ENCODE measurements around the gene RCC2.

RCC2 gene

GRCh38 chr1:17427696-17428660, 11.5 kb downstream of the RCC2 start:
- peak; percentile 1 for DNase-seq (ENCODE audit: low read depth)
- TF ChIP-seq CTCF (IDR thresholded peaks at IDR 0.05; ENCODE audit: low read depth, low read length) (no peak), MYC (IDR thresholded peaks at IDR 0.05; ENCODE audit: low read depth, low read length) (no peak), POLR2A (IDR thresholded peaks at IDR 0.05; ENCODE audit: extremely low read depth, insufficient read length) (no peak), MAX (IDR thresholded peaks at IDR 0.05; ENCODE audit: low read depth, low read length) (no peak)
- no peak overlapping the region for H3K4me3 ChIP-seq (ENCODE audit: low read depth, low read length)

- DNase-seq (ENCODE audit: low read depth), result no peak
- TF ChIP-seq CTCF (IDR thresholded peaks at IDR 0.05; ENCODE audit: low read depth, low read length), result no peak
- no peak overlapping the region for H3K4me3 ChIP-seq (ENCODE audit: low read depth, low read length)
Observed at GRCh38 chr1:17425806-17426600, 13.5 kb downstream of the RCC2 start.

- TF ChIP-seq CTCF (IDR thresholded peaks at IDR 0.05; ENCODE audit: low read depth, low read length) (no peak), MAX (IDR thresholded peaks at IDR 0.05; ENCODE audit: low read depth, low read length) (no peak), MYC (IDR thresholded peaks at IDR 0.05; ENCODE audit: low read depth, low read length) (no peak), POLR2A (IDR thresholded peaks at IDR 0.05; ENCODE audit: extremely low read depth, insufficient read length) (no peak)
- no peak overlapping the region for H3K4me3 ChIP-seq (ENCODE audit: low read depth, low read length)
- no peak for DNase-seq (ENCODE audit: low read depth)
Observed at GRCh38 chr1:17423781-17424245, 15.7 kb downstream of the RCC2 start.

GRCh38 chr1:17422461-17422860, 17.0 kb downstream of the RCC2 start:
- H3K4me3 ChIP-seq (ENCODE audit: low read depth, low read length), result no peak overlapping the region
- DNase-seq (ENCODE audit: low read depth), result no peak
- TF ChIP-seq POLR2A (IDR thresholded peaks at IDR 0.05; ENCODE audit: extremely low read depth, insufficient read length), result no peak
- TF ChIP-seq MYC (IDR thresholded peaks at IDR 0.05; ENCODE audit: low read depth, low read length), result no peak
- no peak for TF ChIP-seq CTCF (IDR thresholded peaks at IDR 0.05; ENCODE audit: low read depth, low read length)
- TF ChIP-seq MAX (IDR thresholded peaks at IDR 0.05; ENCODE audit: low read depth, low read length), result no peak

- no peak for TF ChIP-seq MAX (IDR thresholded peaks at IDR 0.05; ENCODE audit: low read depth, low read length)
- no peak for TF ChIP-seq CTCF (IDR thresholded peaks at IDR 0.05; ENCODE audit: low read depth, low read length)
- TF ChIP-seq MYC (IDR thresholded peaks at IDR 0.05; ENCODE audit: low read depth, low read length), result no peak
- TF ChIP-seq POLR2A (IDR thresholded peaks at IDR 0.05; ENCODE audit: extremely low read depth, insufficient read length), result no peak
- no peak for DNase-seq (ENCODE audit: low read depth)
- no peak overlapping the region for H3K4me3 ChIP-seq (ENCODE audit: low read depth, low read length)
Observed at GRCh38 chr1:17420391-17420918, 19.0 kb downstream of the RCC2 start.

Data from NB4 (cell line).